ENCODE results near the gene SH3RF3.

DNA sequence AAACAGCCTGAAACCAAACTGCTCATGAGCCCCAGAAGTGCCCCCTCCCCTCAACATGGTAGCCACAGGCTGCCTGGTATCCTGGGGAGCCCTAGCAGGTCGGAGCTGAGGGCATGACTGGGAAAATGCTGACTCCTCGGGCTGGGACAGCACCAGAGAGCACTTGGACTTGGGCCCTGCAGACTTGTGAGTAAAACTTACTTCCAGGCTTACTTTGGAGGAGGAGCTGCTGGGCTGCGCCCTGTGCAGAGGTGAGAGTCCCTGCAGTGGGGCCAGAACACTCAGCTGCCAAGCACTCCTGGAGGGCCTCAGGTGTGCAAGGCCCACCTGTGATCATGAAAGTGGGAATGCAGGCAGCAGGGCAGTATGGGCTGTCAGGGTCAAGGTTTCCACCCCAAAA, 365.3 kb downstream of the SH3RF3 start:
- TF ChIP-seq GATA2 (IDR thresholded peaks at IDR 0.05; ENCODE audit: low read depth, low read length): no peak
- TF ChIP-seq GATA3 (IDR thresholded peaks at IDR 0.05; ENCODE audit: low read depth, low read length): no peak
